Endothelial cell of umbilical vein (primary cell): ENCODE results near the gene PLCXD1. TPM values are rescaled to one million over a fixed set of nuclear protein-coding genes. Genes with fewer than 3 reads are reported as not detected.

Source experiments
- BruUV-seq: library from RNA; stranded (reverse); fragments of 400-500 nt; replicated peaks from 2 replicates; lab custom pipeline; 2021; lab: Mats Ljungman, UMichigan
- CTCF ChIA-PET: fragments of 300-600, 350-600 bp; sonication (Branson Sonifier 250); formaldehyde crosslinking; loops from one replicate; lab custom pipeline; 2021; ENCODE audit warnings: antibody characterized with exemption, inconsistent platforms; lab: Charles Lee
- POLR2A ChIA-PET: fragments of 300-600, 350-600 bp; sonication (Branson Sonifier 250); formaldehyde crosslinking; loops from one replicate; lab custom pipeline; 2021; ENCODE audit warnings: antibody characterized with exemption, inconsistent platforms; lab: Charles Lee
- DNase-seq: peaks from one replicate; pipeline ENCODE4 v3.0.0-alpha.2; 2011; ENCODE audit warnings: low read depth, low spot score
- FAIRE-seq: peaks from 2 replicates; lab custom pipeline; 2011; peaks lifted over from hg19 to GRCh38; lab: Jason Lieb, UNC
- H2AFZ ChIP-seq: 2 replicates; pipeline ENCODE4 v1.6.0; 2012; ENCODE audit warnings: low read depth, low read length, control low read depth, inconsistent platforms
- H3K27ac ChIP-seq: 2 replicates; pipeline ENCODE4 v1.5.1; 2011; ENCODE audit warnings: low read depth, mild to moderate bottlenecking, control low read depth, low read length, moderate library complexity; ENCODE audit not compliant: insufficient read depth
- H3K27me3 ChIP-seq, 2 experiments: 2 replicates each; pipeline versions ENCODE4 v1.6.0 to v1.6.1; 2011; ENCODE audit warnings: low read length in 2 of 2, mixed read lengths in 1 of 2; ENCODE audit not compliant: control insufficient read depth in 2 of 2, insufficient read depth in 2 of 2
- H3K36me3 ChIP-seq, 2 experiments: 2 replicates in 1 of 2; 3 replicates in 1 of 2; pipeline ENCODE4 v1.5.1; 2011; ENCODE audit warnings: low read length in 2 of 2, mild to moderate bottlenecking in 1 of 2, moderate library complexity in 1 of 2; ENCODE audit not compliant: control insufficient read depth in 2 of 2, insufficient read depth in 2 of 2; ENCODE audit errors: extremely low read depth in 1 of 2
- H3K4me1 ChIP-seq: 3 replicates; pipeline ENCODE4 v1.5.1; 2011; ENCODE audit warnings: mild to moderate bottlenecking, low read length; ENCODE audit not compliant: control insufficient read depth, insufficient read depth; ENCODE audit errors: extremely low read depth
- H3K4me2 ChIP-seq: 2 replicates; pipeline ENCODE4 v1.6.1; 2011; ENCODE audit warnings: low read length, control low read depth, mixed read lengths; ENCODE audit not compliant: insufficient read depth
- H3K4me3 ChIP-seq, 3 experiments: fragments of 200-600 bp in 1 of 3; sonication (generic), shearing (Covaris generic) in 1 of 3; replicated peaks in 1 of 3; 2 replicates each; pipeline ENCODE4 v1.5.1; 2011 to 2016; ENCODE audit warnings: control low read depth in 3 of 3, low read length in 3 of 3, mild to moderate bottlenecking in 2 of 3, inconsistent platforms in 1 of 3, low read depth in 1 of 3, moderate library complexity in 1 of 3; ENCODE audit not compliant: insufficient read depth in 1 of 3
- H3K79me2 ChIP-seq: 2 replicates; pipeline ENCODE4 v1.6.0; 2012; ENCODE audit warnings: low read length, inconsistent platforms; ENCODE audit not compliant: control insufficient read depth, insufficient read depth
- H3K9ac ChIP-seq: replicated peaks from 2 replicates; pipeline ENCODE3; 2011; ENCODE audit warnings: low read length, control low read depth; ENCODE audit not compliant: insufficient read depth; ENCODE audit errors: extremely low read depth
- H3K9me1 ChIP-seq: replicated peaks from 3 replicates; pipeline ENCODE4 v1.6.0; 2011; ENCODE audit warnings: mild to moderate bottlenecking, low read length; ENCODE audit not compliant: control insufficient read depth, insufficient read depth; ENCODE audit errors: extremely low read depth
- H3K9me3 ChIP-seq: replicated peaks from 2 replicates; pipeline ENCODE4 v1.5.1; 2012; ENCODE audit warnings: low read length, inconsistent platforms; ENCODE audit not compliant: control insufficient read depth, insufficient read depth
- H4K20me1 ChIP-seq: replicated peaks from 2 replicates; pipeline ENCODE3; 2011; ENCODE audit warnings: mild to moderate bottlenecking, low read length; ENCODE audit not compliant: control insufficient read depth, insufficient read depth; ENCODE audit errors: extremely low read depth
- EZH2 ChIP-seq: IDR thresholded peaks from 2 replicates; pipeline ENCODE4 v1.6.1; 2012; ENCODE audit warnings: borderline replicate concordance, low read depth, mild to moderate bottlenecking, moderate library complexity, low read length, inconsistent platforms; ENCODE audit not compliant: severe bottlenecking
- FOS ChIP-seq: IDR thresholded peaks from 2 replicates; pipeline ENCODE4 v1.6.1; 2011; ENCODE audit warnings: mild to moderate bottlenecking, low read length, moderate library complexity, borderline replicate concordance; ENCODE audit not compliant: insufficient read depth
- GATA2 ChIP-seq: IDR thresholded peaks from 2 replicates; pipeline ENCODE4 v1.7.0; 2011; ENCODE audit warnings: low read depth, mild to moderate bottlenecking, moderate library complexity, mixed read lengths, low read length; ENCODE audit not compliant: insufficient read length, insufficient read depth
- JUN ChIP-seq: IDR thresholded peaks from 2 replicates; pipeline ENCODE4 v1.6.1; 2011; ENCODE audit warnings: borderline replicate concordance, low read depth; ENCODE audit not compliant: insufficient read length, insufficient read depth
- MAX ChIP-seq: IDR thresholded peaks from 2 replicates; pipeline ENCODE4 v1.6.1; 2011; ENCODE audit not compliant: insufficient read depth, insufficient read length
- MYC ChIP-seq: IDR thresholded peaks from one replicate; pipeline ENCODE4 v1.6.1; 2011; ENCODE audit warnings: mild to moderate bottlenecking, low read depth, low read length
- POLR2A ChIP-seq: IDR thresholded peaks from 2 replicates; pipeline ENCODE4 v1.6.1; 2012; ENCODE audit warnings: low read depth, mild to moderate bottlenecking, control low read depth, low read length
- POLR2AphosphoS5 ChIP-seq: IDR thresholded peaks from 2 replicates; pipeline ENCODE4 v1.6.1; 2012; ENCODE audit warnings: low read depth, mild to moderate bottlenecking, control low read depth, low read length, moderate library complexity; ENCODE audit not compliant: insufficient read depth
- dilution Hi-C: fragments of 300-500 bp; cut with MboI; formaldehyde crosslinking; loops from one replicate; pipeline ENCODE4 v1.15.0; 2019; ENCODE audit warnings: low sequenced_read_pairs; ENCODE audit not compliant: extremely low pct_ligation_motif_present
- intact Hi-C: fragments of 100-400 bp; cut with micrococcal nuclease; formaldehyde crosslinking; loops from one replicate; pipeline ENCODE4 v1.10.0; 2022
- polyA plus RNA-seq, 4 experiments: library from polyadenylated mRNA; depleted of rRNA in 3 of 4; stranded (reverse) in 3 of 4; unstranded in 1 of 4; fragments of >200 nt; gene quantifications; 2 replicates each; pipeline versions ENCODE4 v1.2.1 to v1.2.3, GENCODE V29; 2011 to 2012; ENCODE audit warnings: missing spikeins in 1 of 4
- total RNA-seq: library from RNA; stranded (reverse); gene quantifications from 2 replicates; pipeline ENCODE4 v1.2.3, GENCODE V29; 2021
- TF ChIP-seq, protein P1 (sequence below), 2 donors: IDR thresholded peaks; 1 replicate in 1 of 2; 2 replicates in 1 of 2; pipeline ENCODE4 v1.5.1; 2011; ENCODE audit warnings: low read length in 2 of 2, mild to moderate bottlenecking in 2 of 2, moderate library complexity in 2 of 2, control low read depth in 1 of 2, inconsistent platforms in 1 of 2, low read depth in 1 of 2; ENCODE audit not compliant: insufficient read depth in 1 of 2; ENCODE audit errors: extremely low read depth in 1 of 2

PLCXD1 gene
- total and polyA plus RNA-seq, 2 donors (not counting 3 experiments of a cell fraction or from before 2014, with no cell fraction given) = 11.7 to 16.8 TPM

DNA sequence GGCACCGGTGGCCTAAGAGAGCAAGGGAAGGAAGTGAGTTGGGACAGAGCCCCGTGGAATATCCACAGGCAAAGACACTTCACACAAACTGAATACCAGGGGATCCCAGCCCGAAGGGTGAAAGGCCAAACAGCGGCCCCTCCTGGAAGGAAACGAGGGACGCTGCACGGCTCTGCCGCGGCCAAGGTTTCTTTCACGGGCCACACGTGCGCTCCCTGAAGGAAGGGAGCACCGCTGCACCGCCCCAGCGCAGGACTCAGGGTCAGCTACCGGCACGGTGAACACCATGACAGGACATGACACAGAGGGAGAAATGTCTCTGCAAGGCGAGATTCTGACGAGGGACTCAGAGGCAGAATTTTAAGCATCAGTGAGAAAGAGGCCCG, 69.0 kb downstream of the PLCXD1 start:
- dilution Hi-C loops (no loop called here), intact Hi-C loops (no loop called here)
- H3K9me1 ChIP-seq = no peaks in the 10 kb centered on the region
- no peak overlapping the region for H3K4me2 ChIP-seq
- no peaks in the 10 kb centered on the region for H3K27me3 ChIP-seq
- no peak for DNase-seq
- H4K20me1 ChIP-seq = no peaks in the 10 kb centered on the region
- H2AFZ ChIP-seq = no peak overlapping the region
- no peak overlapping the region for H3K9ac ChIP-seq
- FAIRE-seq = no peak
- H3K9me3 ChIP-seq = no peaks in the 10 kb centered on the region
- CTCF ChIA-PET = no interaction called here
- POLR2A ChIA-PET = no interaction called here
- no peaks in the 10 kb centered on the region for H3K79me2 ChIP-seq
- H3K27ac ChIP-seq = no peak overlapping the region
- peaks cover 9% of the 10 kb centered on the region for H3K4me1 ChIP-seq
- no peaks in the 10 kb centered on the region for H3K36me3 ChIP-seq
- no TSS peak for BruUV-seq
- H3K4me3 ChIP-seq = no peak overlapping the region
- no peak for TF ChIP-seq MAX
- TF ChIP-seq FOS = no peak
- TF ChIP-seq POLR2A = no peak
- TF ChIP-seq POLR2AphosphoS5 = no peak

DNA sequence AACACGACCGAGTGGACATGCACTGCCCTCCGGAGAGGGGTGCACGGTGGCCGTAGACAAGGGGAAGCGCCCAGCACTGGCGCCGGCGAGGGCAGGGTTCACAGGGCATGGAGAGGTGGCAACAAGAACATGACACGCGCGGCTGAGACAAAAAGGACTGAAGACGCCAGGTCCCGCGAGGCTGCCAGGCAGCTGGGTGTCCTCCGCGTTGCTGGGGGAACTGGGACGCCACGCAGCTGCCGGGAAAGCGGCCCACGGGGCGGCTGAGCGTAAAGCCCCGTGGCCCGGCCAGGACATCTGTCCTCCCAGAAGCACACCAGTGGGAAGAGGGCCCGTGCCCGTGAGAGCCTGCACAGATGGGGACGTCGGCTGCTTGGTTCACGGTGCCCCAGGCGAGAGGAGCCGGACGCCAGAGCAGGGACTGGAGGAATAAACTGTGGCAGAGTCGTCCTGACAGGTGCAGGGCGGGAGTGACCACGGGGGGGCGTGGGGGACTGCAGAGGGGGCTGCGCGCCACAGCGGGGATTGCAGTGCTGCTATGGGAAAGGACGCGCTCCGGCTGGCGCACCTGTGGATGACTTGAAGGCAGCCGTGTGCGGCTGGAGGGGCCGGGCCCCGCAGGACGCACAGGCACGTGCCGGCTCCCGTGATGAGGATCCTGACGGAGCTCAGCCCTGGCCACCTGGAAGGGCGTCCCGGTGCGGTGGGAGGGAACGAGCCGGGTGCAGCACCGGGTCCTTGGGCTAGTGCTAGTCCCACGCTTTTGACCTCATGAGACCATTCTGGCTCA, 69.5 kb downstream of the PLCXD1 start:
- peaks cover 9% of the 10 kb centered on the region for H3K4me1 ChIP-seq
- DNase-seq (no peak), FAIRE-seq (no peak)
- H3K4me3 ChIP-seq = no peak overlapping the region
- no peak for TF ChIP-seq POLR2A
- no peak for TF ChIP-seq FOS
- no peak for TF ChIP-seq GATA2
- TF ChIP-seq, protein P1, sequence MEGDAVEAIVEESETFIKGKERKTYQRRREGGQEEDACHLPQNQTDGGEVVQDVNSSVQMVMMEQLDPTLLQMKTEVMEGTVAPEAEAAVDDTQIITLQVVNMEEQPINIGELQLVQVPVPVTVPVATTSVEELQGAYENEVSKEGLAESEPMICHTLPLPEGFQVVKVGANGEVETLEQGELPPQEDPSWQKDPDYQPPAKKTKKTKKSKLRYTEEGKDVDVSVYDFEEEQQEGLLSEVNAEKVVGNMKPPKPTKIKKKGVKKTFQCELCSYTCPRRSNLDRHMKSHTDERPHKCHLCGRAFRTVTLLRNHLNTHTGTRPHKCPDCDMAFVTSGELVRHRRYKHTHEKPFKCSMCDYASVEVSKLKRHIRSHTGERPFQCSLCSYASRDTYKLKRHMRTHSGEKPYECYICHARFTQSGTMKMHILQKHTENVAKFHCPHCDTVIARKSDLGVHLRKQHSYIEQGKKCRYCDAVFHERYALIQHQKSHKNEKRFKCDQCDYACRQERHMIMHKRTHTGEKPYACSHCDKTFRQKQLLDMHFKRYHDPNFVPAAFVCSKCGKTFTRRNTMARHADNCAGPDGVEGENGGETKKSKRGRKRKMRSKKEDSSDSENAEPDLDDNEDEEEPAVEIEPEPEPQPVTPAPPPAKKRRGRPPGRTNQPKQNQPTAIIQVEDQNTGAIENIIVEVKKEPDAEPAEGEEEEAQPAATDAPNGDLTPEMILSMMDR (IDR thresholded peaks at IDR 0.05; ENCODE audit: extremely low read depth in 1 of 2, insufficient read depth in 1 of 2, low read depth in 1 of 2, low read length in 2 of 2) = no peak
- TF ChIP-seq EZH2 = no peak
- TF ChIP-seq JUN = no peak
- TF ChIP-seq MYC = no peak
- no peak for TF ChIP-seq MAX
- no peak for TF ChIP-seq POLR2AphosphoS5
- POLR2A ChIA-PET = no interaction called here
- dilution Hi-C loops (no loop called here), intact Hi-C loops (no loop called here)
- H3K9me1 ChIP-seq = no peaks in the 10 kb centered on the region
- no peaks in the 10 kb centered on the region for H3K9me3 ChIP-seq
- H3K9ac ChIP-seq = no peak overlapping the region
- H3K79me2 ChIP-seq = no peaks in the 10 kb centered on the region
- CTCF ChIA-PET = no interaction called here
- H3K36me3 ChIP-seq = no peaks in the 10 kb centered on the region
- no peak overlapping the region for H3K27ac ChIP-seq
- no peaks in the 10 kb centered on the region for H4K20me1 ChIP-seq
- no peak overlapping the region for H2AFZ ChIP-seq
- no TSS peak for BruUV-seq
- H3K27me3 ChIP-seq = no peaks in the 10 kb centered on the region
- no peak overlapping the region for H3K4me2 ChIP-seq
